ENCODE results near the gene ZNF532. TPM values are rescaled to one million over a fixed set of nuclear protein-coding genes. Genes with fewer than 3 reads are reported as not detected.

ZNF532 gene
- polyA plus RNA-seq, 1 donor (not counting 4 experiments of a cell fraction or from before 2014, with no cell fraction given): 31.5 TPM

DNA sequence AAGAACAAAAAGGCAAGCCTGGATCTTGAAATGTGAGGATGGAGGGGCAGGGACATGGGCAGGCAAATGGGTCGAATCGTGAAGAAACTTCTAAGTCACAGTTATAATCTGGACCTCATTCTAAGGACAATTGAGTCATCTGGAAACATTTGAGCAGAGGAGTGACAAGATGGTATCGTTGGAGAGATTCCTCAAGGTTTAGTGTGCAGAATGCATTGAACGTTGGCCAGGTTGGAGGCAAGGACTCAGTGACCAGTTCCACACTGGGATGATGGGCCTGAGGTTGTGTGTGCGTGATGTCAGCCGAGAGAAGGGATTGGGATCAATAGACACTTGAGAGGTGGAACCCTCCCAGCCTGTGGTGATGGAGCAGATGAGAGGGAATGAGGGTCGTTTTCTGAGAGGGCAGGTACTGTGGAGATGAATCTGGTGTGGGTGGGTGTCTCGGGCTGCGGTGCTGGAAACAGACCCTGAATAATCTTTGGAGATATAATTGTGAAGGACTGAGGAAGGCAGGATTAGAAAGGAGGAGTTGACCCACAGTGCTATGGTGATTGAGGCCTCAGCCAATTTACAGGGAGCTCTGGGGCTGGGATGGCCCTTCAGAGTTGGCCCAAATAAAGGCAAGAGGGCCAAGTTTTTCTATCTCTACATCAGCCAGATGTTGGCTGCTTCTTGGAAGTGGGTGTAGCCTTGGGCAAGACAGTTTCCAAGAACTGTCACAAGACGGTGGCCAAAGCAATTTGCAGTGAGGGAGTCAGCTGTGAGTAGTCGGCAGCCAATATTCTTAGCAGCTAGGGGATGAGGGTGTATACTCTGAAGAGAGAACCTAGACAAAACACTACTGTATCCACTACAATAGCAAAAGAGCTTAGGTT, 5.8 kb upstream of the ZNF532 start:
- DNase-seq (ENCODE audit: low read depth, low spot score) (no peak), FAIRE-seq (no peak)
- no peaks in the 10 kb centered on the region for H3K9me1 ChIP-seq (ENCODE audit: control insufficient read depth, extremely low read depth, insufficient read depth, low read length)
- no peak overlapping the region for H3K9ac ChIP-seq (ENCODE audit: control insufficient read depth, extremely low read depth, insufficient read depth, low read length)
- peaks cover 13% of the 10 kb centered on the region for H3K4me1 ChIP-seq (ENCODE audit: control insufficient read depth, extremely low read depth, insufficient read depth, low read length)
- no peak overlapping the region for H2AFZ ChIP-seq (ENCODE audit: control insufficient read depth, low read length)
- H3K27ac ChIP-seq (ENCODE audit: control insufficient read depth, insufficient read depth, low read length): no peak overlapping the region
- dilution Hi-C loops (cut with MboI; ENCODE audit: extremely low pct_ligation_motif_present, low sequenced_read_pairs): no loop called here
- no peak overlapping the region for H3K4me3 ChIP-seq (ENCODE audit: control insufficient read depth in 2 of 3, extremely low read depth in 1 of 3, insufficient read depth in 2 of 3, low read depth in 1 of 3, low read length in 3 of 3)
- H3K9me3 ChIP-seq (ENCODE audit: control insufficient read depth, low read depth, low read length): no peaks in the 10 kb centered on the region
- TF ChIP-seq, protein P1, sequence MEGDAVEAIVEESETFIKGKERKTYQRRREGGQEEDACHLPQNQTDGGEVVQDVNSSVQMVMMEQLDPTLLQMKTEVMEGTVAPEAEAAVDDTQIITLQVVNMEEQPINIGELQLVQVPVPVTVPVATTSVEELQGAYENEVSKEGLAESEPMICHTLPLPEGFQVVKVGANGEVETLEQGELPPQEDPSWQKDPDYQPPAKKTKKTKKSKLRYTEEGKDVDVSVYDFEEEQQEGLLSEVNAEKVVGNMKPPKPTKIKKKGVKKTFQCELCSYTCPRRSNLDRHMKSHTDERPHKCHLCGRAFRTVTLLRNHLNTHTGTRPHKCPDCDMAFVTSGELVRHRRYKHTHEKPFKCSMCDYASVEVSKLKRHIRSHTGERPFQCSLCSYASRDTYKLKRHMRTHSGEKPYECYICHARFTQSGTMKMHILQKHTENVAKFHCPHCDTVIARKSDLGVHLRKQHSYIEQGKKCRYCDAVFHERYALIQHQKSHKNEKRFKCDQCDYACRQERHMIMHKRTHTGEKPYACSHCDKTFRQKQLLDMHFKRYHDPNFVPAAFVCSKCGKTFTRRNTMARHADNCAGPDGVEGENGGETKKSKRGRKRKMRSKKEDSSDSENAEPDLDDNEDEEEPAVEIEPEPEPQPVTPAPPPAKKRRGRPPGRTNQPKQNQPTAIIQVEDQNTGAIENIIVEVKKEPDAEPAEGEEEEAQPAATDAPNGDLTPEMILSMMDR (optimal IDR thresholded peaks at IDR 0.05 in 1 of 3, IDR thresholded peaks at IDR 0.05 in 1 of 3, conservative IDR thresholded peaks at IDR 0.05 in 1 of 3; ENCODE audit: extremely low read depth in 1 of 3, insufficient read depth in 2 of 3, low read length in 3 of 3): no peak
- TF ChIP-seq EZH2 (IDR thresholded peaks at IDR 0.05; ENCODE audit: low read length): no peak
- no peak overlapping the region for H3K4me2 ChIP-seq (ENCODE audit: control insufficient read depth, extremely low read depth, insufficient read depth, low read depth, low read length)
- H4K20me1 ChIP-seq (ENCODE audit: control insufficient read depth, extremely low read depth, insufficient read depth, low read length): no peaks in the 10 kb centered on the region
- H3K36me3 ChIP-seq (ENCODE audit: control insufficient read depth in 2 of 2, extremely low read depth in 1 of 2, insufficient read depth in 2 of 2, low read length in 2 of 2): no peaks in the 10 kb centered on the region
- peaks cover 2% of the 10 kb centered on the region for H3K79me2 ChIP-seq (ENCODE audit: control insufficient read depth, insufficient read depth, low read length)
- H3K27me3 ChIP-seq (ENCODE audit: control insufficient read depth, extremely low read depth, insufficient read depth, low read length): no peaks in the 10 kb centered on the region

DNA sequence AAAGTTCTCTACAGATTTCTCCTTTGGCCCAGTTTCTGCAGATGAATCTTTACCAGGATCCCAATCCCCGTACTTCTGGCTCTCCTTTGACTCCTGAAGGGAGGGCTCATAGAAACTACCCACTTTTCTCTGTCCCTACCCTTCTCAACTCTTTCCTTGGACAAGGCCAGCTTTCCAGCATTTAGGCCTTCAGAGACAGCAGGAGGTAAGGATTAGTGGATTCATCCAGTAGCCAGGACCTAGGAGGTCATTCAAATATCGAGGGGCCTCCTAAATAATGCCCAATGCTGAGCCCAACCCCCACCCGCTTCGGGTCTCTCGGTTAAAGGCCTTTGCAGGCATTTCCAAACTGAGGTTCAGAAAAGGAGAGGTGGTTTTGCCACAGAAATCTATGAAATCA, 4.8 kb upstream of the ZNF532 start:
- H2AFZ ChIP-seq (ENCODE audit: control insufficient read depth, low read length): no peak overlapping the region

More for the DNA sequence above, 4.8 kb upstream of the ZNF532 start:
- Histone ChIP-seq H3K36me3 (ENCODE audit: control insufficient read depth in 2 of 2, extremely low read depth in 1 of 2, insufficient read depth in 2 of 2, low read length in 2 of 2) (no peaks in the 10 kb centered on the region), H3K4me2 (ENCODE audit: control insufficient read depth, extremely low read depth, insufficient read depth, low read depth, low read length) (no peak overlapping the region), H3K9ac (ENCODE audit: control insufficient read depth, extremely low read depth, insufficient read depth, low read length) (no peak overlapping the region), H3K9me3 (ENCODE audit: control insufficient read depth, low read depth, low read length) (no peaks in the 10 kb centered on the region), H3K27ac (ENCODE audit: control insufficient read depth, insufficient read depth, low read length) (no peak overlapping the region), H4K20me1 (ENCODE audit: control insufficient read depth, extremely low read depth, insufficient read depth, low read length) (no peaks in the 10 kb centered on the region), H3K27me3 (ENCODE audit: control insufficient read depth, extremely low read depth, insufficient read depth, low read length) (no peaks in the 10 kb centered on the region), H3K4me3 (ENCODE audit: control insufficient read depth in 2 of 3, extremely low read depth in 1 of 3, insufficient read depth in 2 of 3, low read depth in 1 of 3, low read length in 3 of 3) (no peak overlapping the region), H3K4me1 (ENCODE audit: control insufficient read depth, extremely low read depth, insufficient read depth, low read length) (peaks cover 17% of the 10 kb centered on the region), H3K79me2 (ENCODE audit: control insufficient read depth, insufficient read depth, low read length) (peaks cover 4% of the 10 kb centered on the region), H3K9me1 (ENCODE audit: control insufficient read depth, extremely low read depth, insufficient read depth, low read length) (no peaks in the 10 kb centered on the region)
- FAIRE-seq: no peak
- TF ChIP-seq EZH2 (IDR thresholded peaks at IDR 0.05; ENCODE audit: low read length): no peak
- TF ChIP-seq, protein P1 (optimal IDR thresholded peaks at IDR 0.05 in 1 of 3, IDR thresholded peaks at IDR 0.05 in 1 of 3, conservative IDR thresholded peaks at IDR 0.05 in 1 of 3; ENCODE audit: extremely low read depth in 1 of 3, insufficient read depth in 2 of 3, low read length in 3 of 3): no peak
- no peak for DNase-seq (ENCODE audit: low read depth, low spot score)
- dilution Hi-C loops (cut with MboI; ENCODE audit: extremely low pct_ligation_motif_present, low sequenced_read_pairs): no loop called here

All from keratinocyte (primary cell).